ENCODE results near the gene SLC36A1.

SLC36A1 gene

DNA sequence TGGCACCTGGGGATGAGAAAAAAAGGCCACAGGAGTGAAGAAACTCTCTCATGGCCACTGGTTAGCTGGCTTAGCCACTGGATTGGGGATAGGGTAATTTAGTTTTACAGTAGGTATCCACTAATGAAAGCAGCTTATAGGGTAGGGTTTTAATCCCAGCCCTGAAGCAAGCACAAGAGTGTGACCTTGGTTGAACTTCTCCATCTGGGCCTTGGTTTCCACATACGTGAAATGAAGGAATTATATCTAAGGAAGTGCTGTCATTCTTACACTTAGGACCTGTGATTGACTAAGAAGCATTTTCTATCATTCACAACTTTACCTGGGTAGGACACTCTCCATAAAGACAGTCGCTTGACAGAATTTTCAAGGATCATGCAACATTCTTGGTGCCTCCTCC is 94.2 kb downstream of the SLC36A1 start:
- DNase-seq: no peak

Data from COR-L47 (cell line).